ENCODE data around the gene EHD1.

EHD1 gene

GRCh38 chr11:64864473-64865285, 13.7 kb downstream of the EHD1 start:
- Histone ChIP-seq H3K27ac (peak overlapping the region; percentile 36 to 93 (median 83)), H3K4me3 (peak overlapping the region in 3 of 7 experiments; percentile 2 to 10 (median 5))

GRCh38 chr11:64864135-64864472, 14.3 kb downstream of the EHD1 start:
- H3K27ac ChIP-seq = peak overlapping the region; percentile 36 to 93 (median 83)
- peak overlapping the region in 3 of 7 experiments; percentile 2 to 10 (median 5) for H3K4me3 ChIP-seq

- peak overlapping the region in 1 of 7 experiments; percentile 10 for H3K4me3 ChIP-seq
- peak overlapping the region in 20 of 21 experiments; percentile 68 to 93 (median 84) for H3K27ac ChIP-seq
These were observed 14.9 kb downstream of the EHD1 start for GRCh38 chr11:64863391-64864060.

- no peak overlapping the region for H3K4me3 ChIP-seq
- peak overlapping the region in 20 of 21 experiments; percentile 44 to 93 (median 84) for H3K27ac ChIP-seq
These were observed 15.4 kb downstream of the EHD1 start for GRCh38 chr11:64862987-64863390.

- H3K27ac ChIP-seq = peak overlapping the region in 13 of 21 experiments; percentile 17 to 93 (median 88)
- H3K4me3 ChIP-seq = no peak overlapping the region
These were observed 17.0 kb downstream of the EHD1 start for GRCh38 chr11:64861227-64861975.

GRCh38 chr11:64859542-64860414, 18.6 kb downstream of the EHD1 start:
- peak overlapping the region in 1 of 7 experiments; percentile 1 for H3K4me3 ChIP-seq
- H3K27ac ChIP-seq = peak overlapping the region in 18 of 21 experiments; percentile 18 to 93 (median 72)

GRCh38 chr11:64858467-64859263, 19.8 kb downstream of the EHD1 start:
- Histone ChIP-seq H3K27ac (peak overlapping the region in 20 of 21 experiments; percentile 18 to 93 (median 72)), H3K4me3 (peak overlapping the region in 1 of 7 experiments; percentile 1)

- H3K27ac ChIP-seq = peak overlapping the region in 14 of 21 experiments; percentile 25 to 93 (median 83)
- no peak overlapping the region for H3K4me3 ChIP-seq
These were observed 20.9 kb downstream of the EHD1 start for GRCh38 chr11:64857485-64857884.

GRCh38 chr11:64856382-64857227, 21.8 kb downstream of the EHD1 start:
- Histone ChIP-seq H3K4me3 (no peak overlapping the region), H3K27ac (peak overlapping the region in 19 of 21 experiments; percentile 25 to 93 (median 79))

- no peak overlapping the region for H3K4me3 ChIP-seq
- H3K27ac ChIP-seq = peak overlapping the region in 20 of 21 experiments; percentile 25 to 93 (median 78)
These were observed 22.7 kb downstream of the EHD1 start for GRCh38 chr11:64855596-64856304.

- Histone ChIP-seq H3K27ac (peak overlapping the region in 19 of 21 experiments; percentile 25 to 93 (median 79)), H3K4me3 (no peak overlapping the region)
These were observed 23.6 kb downstream of the EHD1 start for GRCh38 chr11:64854534-64855502.

GRCh38 chr11:64854157-64854533, 24.3 kb downstream of the EHD1 start:
- H3K4me3 ChIP-seq = no peak overlapping the region
- H3K27ac ChIP-seq = peak overlapping the region in 17 of 21 experiments; percentile 25 to 93 (median 77)

GRCh38 chr11:64853709-64854108, 24.7 kb downstream of the EHD1 start:
- no peak overlapping the region for H3K4me3 ChIP-seq
- H3K27ac ChIP-seq = peak overlapping the region in 15 of 21 experiments; percentile 27 to 93 (median 72)

GRCh38 chr11:64852804-64853509, 25.5 kb downstream of the EHD1 start:
- H3K4me3 ChIP-seq = no peak overlapping the region
- H3K27ac ChIP-seq = peak overlapping the region in 16 of 21 experiments; percentile 27 to 93 (median 70)

GRCh38 chr11:64851831-64852351, 26.5 kb downstream of the EHD1 start:
- peak overlapping the region in 14 of 21 experiments; percentile 25 to 85 (median 65) for H3K27ac ChIP-seq
- no peak overlapping the region for H3K4me3 ChIP-seq
